Natural killer cell treated with Interleukin-12 subunit alpha and Interleukin-12 subunit beta and Interleukin-15 and Interleukin-18, amount 100 ng/mL, for 72 hours (primary cell): Measurements from ENCODE around the gene PDE2A. TPM values are rescaled to one million over a fixed set of nuclear protein-coding genes. Genes with fewer than 3 reads are reported as not detected.

ENCODE experiments used
- ATAC-seq, 2 donors: fragments of 150-1000 bp; cut with Tn5 transposase in 1 of 2; sonication (Bioruptor Pico), chemical (Tn5 transposase) in 1 of 2; 2 replicates each; pipeline ENCODE4 v1.10.0; 2021
- DNase-seq: peaks from one replicate; pipeline ENCODE4 v3.0.0; 2022; ENCODE audit warnings: low spot score
- H3K27ac Mint-ChIP-seq, 2 donors: 1 replicate in 1 of 2; 2 replicates in 1 of 2; pipeline ENCODE4 v1.8.0; 2022; ENCODE audit warnings: mixed read lengths in 2 of 2, mild to moderate bottlenecking in 1 of 2, moderate library complexity in 1 of 2
- H3K27me3 Mint-ChIP-seq, 2 donors: 1 replicate in 1 of 2; 2 replicates in 1 of 2; pipeline ENCODE4 v1.8.0; 2022; ENCODE audit warnings: mixed read lengths in 2 of 2
- H3K36me3 Mint-ChIP-seq: one replicate; pipeline ENCODE4 v1.8.0; 2022; ENCODE audit warnings: mixed read lengths
- H3K4me1 Mint-ChIP-seq, 2 donors: 1 replicate in 1 of 2; 2 replicates in 1 of 2; pipeline ENCODE4 v1.8.0; 2022; ENCODE audit warnings: low read depth in 2 of 2, mixed read lengths in 2 of 2, mild to moderate bottlenecking in 1 of 2
- H3K4me3 Mint-ChIP-seq: one replicate; pipeline ENCODE4 v1.8.0; 2022; ENCODE audit warnings: mixed read lengths
- H3K9me3 Mint-ChIP-seq: 2 replicates; pipeline ENCODE4 v1.8.0; 2022; ENCODE audit warnings: mixed read lengths
- total RNA-seq, 2 donors: library from RNA; stranded (reverse); gene quantifications; one replicate each; pipeline ENCODE4 v1.2.3, GENCODE V29; 2022

Gene PDE2A
- total RNA-seq, 2 donors from 2014 or later, result 2.5 to 7.7 TPM

- no peak for ATAC-seq
- Mint-ChIP-seq H3K4me1 (peaks cover 24 to 31% of the 10 kb centered on the region in 2 donors), H3K4me3 (no peak overlapping the region), H3K27me3 (no peaks in the 10 kb centered on the region), H3K9me3 (no peaks in the 10 kb centered on the region), H3K27ac (peak overlapping the region; percentile 70 to 79), H3K36me3 (peaks cover 6% of the 10 kb centered on the region)
- DNase-seq, result no peak
These were observed 11.6 kb upstream of the PDE2A start for GRCh38 chr11:72685560-72686480.

- H3K27ac Mint-ChIP-seq, result no peak overlapping the region
- H3K36me3 Mint-ChIP-seq, result no peaks in the 10 kb centered on the region
- H3K4me3 Mint-ChIP-seq, result no peak overlapping the region
- ATAC-seq, result peak; percentile 50 to 56
- H3K9me3 Mint-ChIP-seq, result no peaks in the 10 kb centered on the region
- DNase-seq, result no peak
- no peaks in the 10 kb centered on the region for H3K27me3 Mint-ChIP-seq
- peaks cover 17 to 24% of the 10 kb centered on the region in 2 donors for H3K4me1 Mint-ChIP-seq
These were observed 10.2 kb upstream of the PDE2A start for GRCh38 chr11:72684236-72684912.

DNA sequence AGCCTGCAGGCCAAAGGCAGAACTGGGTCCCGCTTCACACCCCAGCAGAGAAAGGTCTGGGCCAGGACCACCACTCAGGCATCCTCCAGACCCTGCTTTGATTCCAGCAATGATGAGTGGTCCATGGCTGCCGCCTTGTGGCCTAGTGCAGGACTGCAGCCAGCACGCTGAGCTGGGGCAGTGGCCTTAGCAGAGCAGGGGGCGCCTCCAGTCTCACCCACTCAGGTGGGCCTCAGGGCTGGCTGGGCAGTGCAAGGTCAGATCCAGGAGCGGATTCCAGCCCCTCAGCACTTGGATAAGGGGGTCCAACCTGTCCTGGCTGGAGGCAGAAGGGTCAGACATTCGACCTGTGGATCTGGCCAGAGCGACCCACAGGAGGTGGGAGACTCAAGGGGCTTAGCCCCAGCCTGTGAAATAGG, 9.6 kb upstream of the PDE2A start:
- Mint-ChIP-seq H3K27ac (no peak overlapping the region), H3K9me3 (no peaks in the 10 kb centered on the region), H3K4me1 (peaks cover 17 to 24% of the 10 kb centered on the region in 2 donors), H3K4me3 (no peak overlapping the region), H3K27me3 (no peaks in the 10 kb centered on the region), H3K36me3 (no peaks in the 10 kb centered on the region)
- no peak for DNase-seq
- ATAC-seq, result peak; percentile 67 to 72

DNA sequence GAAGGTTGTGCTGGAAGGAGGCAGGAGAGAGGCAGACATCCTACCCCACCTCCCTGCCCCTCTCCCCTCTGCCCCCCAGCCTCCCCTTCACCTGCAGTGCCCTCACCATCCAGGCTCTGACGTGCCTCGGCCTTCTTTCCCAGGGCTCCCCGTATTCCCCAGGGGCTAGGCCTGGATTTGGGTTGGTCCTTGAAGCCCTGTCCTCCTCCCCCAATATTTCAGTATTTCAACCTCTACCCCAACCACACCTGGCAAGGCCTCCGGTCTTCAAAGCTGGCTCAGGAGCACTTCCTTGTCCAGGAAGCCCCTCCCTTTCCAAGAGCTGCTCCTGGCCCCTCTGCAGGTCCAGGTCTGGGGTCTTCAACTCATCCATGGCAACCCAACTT, 8.6 kb upstream of the PDE2A start:
- H3K4me3 Mint-ChIP-seq, result no peak overlapping the region
- no peaks in the 10 kb centered on the region for H3K36me3 Mint-ChIP-seq
- no peak for DNase-seq
- no peak for ATAC-seq
- H3K9me3 Mint-ChIP-seq, result no peaks in the 10 kb centered on the region
- H3K4me1 Mint-ChIP-seq, result peaks cover 21 to 29% of the 10 kb centered on the region in 2 donors
- peaks cover 0 to 5% of the 10 kb centered on the region in 2 donors for H3K27me3 Mint-ChIP-seq
- no peak overlapping the region for H3K27ac Mint-ChIP-seq

DNA sequence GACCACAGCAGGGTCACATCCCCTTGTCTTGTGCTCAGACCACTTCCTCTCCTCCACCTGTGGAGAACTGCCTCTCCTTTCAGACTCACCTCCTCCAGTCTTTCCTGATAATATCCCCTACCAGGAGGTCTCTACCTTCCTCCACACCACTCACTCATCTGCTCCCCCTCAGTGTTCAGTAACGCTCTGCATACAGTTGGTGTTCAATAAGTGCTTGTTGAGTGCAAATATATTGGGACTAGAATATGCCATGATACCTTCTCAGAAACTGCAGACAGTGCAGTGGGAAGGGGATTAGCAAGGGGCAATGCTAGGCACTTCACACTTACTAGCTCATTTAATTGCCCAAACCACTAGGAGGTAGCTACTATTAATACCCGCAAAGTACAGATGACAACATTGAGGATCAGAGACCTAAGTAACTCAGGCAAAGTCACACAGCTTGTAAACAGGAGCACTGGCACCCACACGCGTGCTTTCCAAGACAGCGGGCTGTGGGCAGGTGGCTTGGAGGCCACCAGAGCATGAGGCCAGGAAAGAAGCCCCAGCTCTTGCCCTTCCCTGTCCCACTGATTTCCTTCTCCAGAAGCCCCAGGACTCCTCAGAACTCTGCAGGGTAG, 8.1 kb upstream of the PDE2A start:
- ATAC-seq (no peak), DNase-seq (no peak)
- H3K4me3 Mint-ChIP-seq, result no peak overlapping the region
- no peaks in the 10 kb centered on the region for H3K36me3 Mint-ChIP-seq
- H3K27me3 Mint-ChIP-seq, result peaks cover 0 to 5% of the 10 kb centered on the region in 2 donors
- H3K27ac Mint-ChIP-seq, result no peak overlapping the region
- H3K4me1 Mint-ChIP-seq, result peaks cover 21 to 32% of the 10 kb centered on the region in 2 donors
- H3K9me3 Mint-ChIP-seq, result no peaks in the 10 kb centered on the region

GRCh38 chr11:72681226-72682153, 7.3 kb upstream of the PDE2A start:
- no peak overlapping the region for H3K4me3 Mint-ChIP-seq
- DNase-seq (no peak), ATAC-seq (no peak)
- no peak overlapping the region for H3K27ac Mint-ChIP-seq
- H3K27me3 Mint-ChIP-seq, result peaks cover 0 to 8% of the 10 kb centered on the region in 2 donors
- no peaks in the 10 kb centered on the region for H3K36me3 Mint-ChIP-seq
- no peaks in the 10 kb centered on the region for H3K9me3 Mint-ChIP-seq
- H3K4me1 Mint-ChIP-seq, result peaks cover 14 to 29% of the 10 kb centered on the region in 2 donors

GRCh38 chr11:72680624-72681158, 6.5 kb upstream of the PDE2A start:
- H3K4me3 Mint-ChIP-seq, result no peak overlapping the region
- no peaks in the 10 kb centered on the region for H3K9me3 Mint-ChIP-seq
- no peaks in the 10 kb centered on the region for H3K36me3 Mint-ChIP-seq
- DNase-seq, result no peak
- no peak overlapping the region for H3K27ac Mint-ChIP-seq
- H3K4me1 Mint-ChIP-seq, result peaks cover 12 to 24% of the 10 kb centered on the region in 2 donors
- ATAC-seq, result no peak
- peaks cover 0 to 8% of the 10 kb centered on the region in 2 donors for H3K27me3 Mint-ChIP-seq

DNA sequence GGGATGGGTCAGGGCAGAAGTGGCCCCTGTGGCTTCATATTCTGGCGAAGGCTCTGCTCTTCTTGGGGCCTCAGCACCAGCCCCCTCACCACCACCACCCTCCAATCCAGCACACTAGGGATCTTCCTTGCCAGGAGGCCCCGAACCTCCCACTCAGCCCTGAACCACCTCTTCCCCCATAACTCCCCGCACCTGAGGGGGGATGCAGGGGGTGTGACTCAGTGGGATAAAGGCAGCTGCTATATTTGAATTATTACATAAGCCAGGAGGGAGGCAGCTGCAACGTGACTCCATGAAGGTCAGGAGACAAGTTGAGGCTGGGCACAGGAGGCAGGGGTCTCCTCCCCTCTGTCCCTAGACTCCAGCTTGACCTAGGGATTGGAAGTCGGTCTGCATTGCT, 5.6 kb upstream of the PDE2A start:
- no peak overlapping the region for H3K27ac Mint-ChIP-seq
- no peak overlapping the region for H3K4me3 Mint-ChIP-seq
- ATAC-seq (no peak), DNase-seq (no peak)
- H3K36me3 Mint-ChIP-seq, result no peaks in the 10 kb centered on the region
- no peaks in the 10 kb centered on the region for H3K9me3 Mint-ChIP-seq
- H3K4me1 Mint-ChIP-seq, result peaks cover 14 to 24% of the 10 kb centered on the region in 2 donors
- H3K27me3 Mint-ChIP-seq, result peaks cover under 1 to 8% of the 10 kb centered on the region in 2 donors

DNA sequence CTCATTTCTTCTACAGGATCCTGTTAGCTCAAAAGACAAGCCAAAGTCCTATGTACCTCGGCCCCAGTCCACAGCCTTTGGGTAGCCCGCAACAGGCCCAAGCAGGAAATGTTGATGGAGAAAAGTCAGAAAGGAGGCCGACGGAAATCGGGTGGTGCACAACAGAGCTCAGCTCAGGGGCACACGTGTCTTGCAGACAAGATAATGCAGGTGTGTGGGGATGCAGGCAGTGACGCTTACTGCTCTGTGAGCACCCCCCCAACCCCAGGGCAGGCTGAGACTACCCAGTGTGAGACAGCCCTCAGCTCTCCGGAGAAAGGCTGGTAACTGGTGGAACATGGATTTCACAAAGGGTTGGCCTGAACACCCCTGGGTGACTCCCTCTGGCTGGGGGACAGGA, 4.3 kb upstream of the PDE2A start:
- Mint-ChIP-seq H3K27ac (no peak overlapping the region), H3K27me3 (peaks cover 12 to 14% of the 10 kb centered on the region in 2 donors), H3K36me3 (no peaks in the 10 kb centered on the region), H3K4me1 (peaks cover 19 to 27% of the 10 kb centered on the region in 2 donors), H3K4me3 (no peak overlapping the region), H3K9me3 (no peaks in the 10 kb centered on the region)
- DNase-seq (no peak), ATAC-seq (no peak)

DNA sequence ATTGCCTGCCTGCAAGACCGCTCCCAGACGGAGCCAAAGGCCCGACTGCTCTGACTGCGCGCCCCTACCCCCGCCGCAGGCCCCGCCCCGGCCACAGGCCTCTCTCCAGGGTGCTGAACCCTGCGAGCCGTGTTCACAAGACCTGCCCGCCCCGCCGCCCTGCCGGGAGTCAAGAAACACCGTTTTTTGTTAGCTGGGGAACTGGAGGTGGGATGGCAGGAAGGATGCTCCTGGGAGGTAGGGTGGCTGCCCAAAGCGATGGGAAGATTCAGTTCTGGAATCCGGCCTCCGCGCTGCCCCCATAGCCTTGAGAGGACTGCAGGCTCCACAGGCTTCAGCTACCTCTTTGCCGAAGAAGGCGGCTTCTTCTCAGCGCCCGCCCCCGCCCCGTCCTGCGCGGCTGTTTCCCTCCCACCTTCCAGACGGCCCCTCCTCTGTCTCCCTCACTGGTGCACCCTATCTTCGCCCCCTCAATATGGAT, 2.7 kb upstream of the PDE2A start:
- ATAC-seq (peak; percentile 57 to 69), DNase-seq (peak; percentile 69)
- H3K27me3 Mint-ChIP-seq, result peaks cover 23 to 30% of the 10 kb centered on the region in 2 donors
- no peaks in the 10 kb centered on the region for H3K9me3 Mint-ChIP-seq
- peaks cover 19 to 21% of the 10 kb centered on the region in 2 donors for H3K4me1 Mint-ChIP-seq
- H3K4me3 Mint-ChIP-seq, result no peak overlapping the region
- H3K27ac Mint-ChIP-seq, result no peak overlapping the region
- no peaks in the 10 kb centered on the region for H3K36me3 Mint-ChIP-seq

DNA sequence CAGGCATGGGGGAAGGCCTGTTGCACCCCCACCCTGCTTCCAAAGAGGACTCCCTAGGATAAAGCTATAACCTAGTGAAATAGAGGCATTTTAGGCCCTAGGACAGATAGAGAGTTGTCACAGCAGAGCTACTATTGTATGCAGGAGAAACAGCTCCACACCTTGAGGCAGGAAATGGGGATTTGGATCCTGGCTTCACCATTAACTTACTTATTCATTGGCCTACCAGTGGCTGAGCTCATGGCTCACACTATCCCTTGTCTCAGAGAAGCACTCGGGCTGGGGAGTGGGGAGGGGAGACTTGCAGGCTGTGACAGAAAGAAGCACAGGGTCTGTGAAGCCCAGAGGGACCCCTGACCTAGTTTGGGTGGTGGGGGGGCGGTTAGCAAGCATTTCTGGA, 999 bp upstream of the PDE2A start:
- Mint-ChIP-seq H3K27ac (no peak overlapping the region), H3K4me1 (peaks cover 13 to 14% of the 10 kb centered on the region in 2 donors), H3K27me3 (peaks cover 28 to 44% of the 10 kb centered on the region in 2 donors), H3K36me3 (no peaks in the 10 kb centered on the region), H3K9me3 (no peaks in the 10 kb centered on the region), H3K4me3 (no peak overlapping the region)
- DNase-seq (no peak), ATAC-seq (no peak)

DNA sequence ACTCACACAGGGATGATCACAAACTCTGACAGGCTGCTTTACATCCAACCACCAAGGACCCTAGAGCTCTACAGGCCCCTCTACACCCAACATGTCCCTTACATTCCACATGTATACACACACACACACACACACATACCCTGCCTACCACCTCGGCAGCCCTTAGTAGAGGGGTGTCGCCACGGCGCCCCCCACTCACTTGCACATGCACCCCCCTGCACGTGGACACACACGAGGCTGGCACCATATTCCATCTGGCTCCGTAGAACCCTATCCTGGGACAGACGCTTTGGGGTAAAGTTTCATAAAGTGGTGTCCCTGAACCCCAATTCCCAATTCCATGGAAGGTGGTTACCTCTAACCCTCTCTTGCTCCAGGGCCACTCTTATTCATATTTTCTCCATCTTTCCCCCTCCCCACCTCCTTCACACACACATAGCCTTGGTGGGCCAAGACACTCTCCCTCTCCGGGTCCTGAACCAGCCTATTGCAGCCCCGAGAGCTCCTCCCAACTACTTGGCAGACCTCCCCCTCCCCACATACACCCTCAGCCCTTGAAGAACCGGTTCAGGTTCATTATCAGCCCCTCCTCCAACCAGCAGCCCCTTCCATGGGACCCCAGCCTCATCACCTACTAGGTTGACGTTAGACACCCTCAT, 809 bp downstream of the PDE2A start:
- ATAC-seq (no peak), DNase-seq (no peak)
- Mint-ChIP-seq H3K4me1 (peaks cover 17 to 21% of the 10 kb centered on the region in 2 donors), H3K4me3 (no peak overlapping the region), H3K9me3 (no peaks in the 10 kb centered on the region), H3K27ac (no peak overlapping the region), H3K36me3 (no peaks in the 10 kb centered on the region), H3K27me3 (peaks cover 28 to 44% of the 10 kb centered on the region in 2 donors)
